ENCODE results near the gene MARCHF2.
"Not testable (repeated sequence)": the region's sequence is repeated elsewhere in the genome, so short reads cannot be mapped to it uniquely, and the experiment has no call there.

The MARCHF2 gene, protein sequence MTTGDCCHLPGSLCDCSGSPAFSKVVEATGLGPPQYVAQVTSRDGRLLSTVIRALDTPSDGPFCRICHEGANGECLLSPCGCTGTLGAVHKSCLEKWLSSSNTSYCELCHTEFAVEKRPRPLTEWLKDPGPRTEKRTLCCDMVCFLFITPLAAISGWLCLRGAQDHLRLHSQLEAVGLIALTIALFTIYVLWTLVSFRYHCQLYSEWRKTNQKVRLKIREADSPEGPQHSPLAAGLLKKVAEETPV

DNA sequence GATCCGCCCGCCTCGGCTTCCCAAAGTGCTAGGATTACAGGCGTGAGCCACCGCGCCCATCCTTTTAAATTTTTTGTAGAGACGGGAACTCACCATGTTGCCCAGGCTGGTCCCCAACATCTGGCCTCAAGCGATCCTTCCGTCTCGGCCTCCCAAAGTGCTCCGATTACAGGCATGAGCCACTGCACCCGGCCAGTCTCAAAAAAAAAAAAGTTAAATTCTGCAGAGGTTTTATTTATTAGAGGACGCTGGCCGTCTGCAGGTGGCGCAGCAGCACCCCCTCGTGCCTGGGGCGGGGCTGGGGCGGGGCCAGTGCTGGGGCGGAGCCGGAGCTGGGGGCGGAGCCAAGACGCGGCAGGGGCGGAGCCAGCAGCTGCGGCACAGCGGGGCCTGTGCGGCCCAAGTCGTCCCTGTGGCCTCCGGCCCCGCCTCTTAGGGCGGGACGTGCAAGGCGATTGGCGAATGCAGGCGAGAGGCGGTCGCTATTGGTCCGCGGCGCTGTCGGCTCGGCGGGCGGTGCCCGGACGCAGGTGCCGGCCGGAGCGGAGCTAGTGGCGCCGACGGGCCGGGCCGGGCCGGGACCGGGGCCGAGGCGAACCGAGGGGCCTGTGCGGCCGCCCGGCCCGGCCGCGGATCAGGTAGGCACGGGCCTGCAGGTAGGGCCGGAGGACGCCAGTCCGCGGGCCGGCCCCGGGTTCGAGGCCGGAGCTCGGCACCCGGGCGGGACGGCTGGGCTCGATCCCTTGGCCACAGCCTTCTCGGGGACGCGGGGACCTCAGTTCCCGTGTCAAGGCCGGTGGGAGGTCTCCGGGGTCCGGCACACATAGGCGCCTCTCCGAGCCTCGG is at the start of gene MARCHF2:
Gene MARCHF2 (plus strand): TSS at position 523 of the 846 bp plus-strand sequence. CDS start 8,536 bp downstream, outside the sequence.
- in situ Hi-C loops (cut with MboI; ENCODE audit: low sequenced_read_pairs): no loop called here

DNA sequence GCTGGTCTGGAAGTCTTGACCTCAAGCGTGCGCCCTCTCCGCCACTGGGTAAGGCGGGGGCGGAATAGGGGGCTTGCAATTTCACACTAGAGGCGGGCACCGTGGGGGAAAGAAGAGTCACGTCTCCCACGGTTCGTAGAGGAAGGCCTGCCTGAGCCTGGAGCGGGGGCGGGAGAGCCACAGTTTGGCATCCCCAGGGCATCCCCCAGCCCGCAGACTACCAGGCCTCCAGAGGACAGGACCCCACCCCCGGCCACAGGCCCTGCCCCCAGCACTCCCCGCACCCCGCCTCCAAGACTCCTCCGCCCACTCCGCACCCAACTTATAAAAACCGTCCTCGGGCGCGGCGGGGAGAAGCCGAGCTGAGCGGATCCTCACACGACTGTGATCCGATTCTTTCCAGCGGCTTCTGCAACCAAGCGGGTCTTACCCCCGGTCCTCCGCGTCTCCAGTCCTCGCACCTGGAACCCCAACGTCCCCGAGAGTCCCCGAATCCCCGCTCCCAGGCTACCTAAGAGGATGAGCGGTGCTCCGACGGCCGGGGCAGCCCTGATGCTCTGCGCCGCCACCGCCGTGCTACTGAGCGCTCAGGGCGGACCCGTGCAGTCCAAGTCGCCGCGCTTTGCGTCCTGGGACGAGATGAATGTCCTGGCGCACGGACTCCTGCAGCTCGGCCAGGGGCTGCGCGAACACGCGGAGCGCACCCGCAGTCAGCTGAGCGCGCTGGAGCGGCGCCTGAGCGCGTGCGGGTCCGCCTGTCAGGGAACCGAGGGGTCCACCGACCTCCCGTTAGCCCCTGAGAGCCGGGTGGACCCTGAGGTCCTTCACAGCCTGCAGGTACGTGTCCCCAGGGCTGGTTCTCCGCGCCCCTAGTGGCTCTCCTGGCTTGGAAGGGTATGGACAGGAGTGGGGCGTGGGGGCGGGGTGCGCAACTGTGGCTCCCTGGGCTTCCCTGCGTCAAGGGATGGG is 49.0 kb upstream of the MARCHF2 start, which contains the start of gene ANGPTL4:
Gene ANGPTL4 (plus strand): TSS at position 353 of the 969 bp plus-strand sequence. CDS start 167 bp downstream, at position 520.
- in situ Hi-C loops (cut with MboI; ENCODE audit: low sequenced_read_pairs): no loop called here

DNA sequence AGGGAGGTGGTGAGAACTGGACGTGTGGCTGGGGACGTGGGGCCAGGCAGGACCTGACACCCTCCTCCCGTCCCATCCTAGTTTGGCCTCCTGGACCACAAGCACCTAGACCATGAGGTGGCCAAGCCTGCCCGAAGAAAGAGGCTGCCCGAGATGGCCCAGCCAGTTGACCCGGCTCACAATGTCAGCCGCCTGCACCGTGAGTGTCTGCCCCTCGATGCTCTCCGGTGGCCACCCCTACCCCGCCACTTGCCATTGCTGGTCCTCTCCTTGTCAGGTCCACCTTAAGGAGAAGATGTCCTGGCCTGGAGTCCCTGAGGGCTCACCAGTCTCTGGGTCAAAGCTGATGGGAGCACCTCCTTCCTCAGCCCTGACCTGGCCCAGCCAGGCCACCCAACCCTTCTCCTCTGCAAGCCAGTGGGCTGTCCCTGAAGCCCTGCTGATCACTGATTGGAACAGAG is 47.0 kb upstream of the MARCHF2 start:
- in situ Hi-C loops (cut with MboI; ENCODE audit: low sequenced_read_pairs): no loop called here

DNA sequence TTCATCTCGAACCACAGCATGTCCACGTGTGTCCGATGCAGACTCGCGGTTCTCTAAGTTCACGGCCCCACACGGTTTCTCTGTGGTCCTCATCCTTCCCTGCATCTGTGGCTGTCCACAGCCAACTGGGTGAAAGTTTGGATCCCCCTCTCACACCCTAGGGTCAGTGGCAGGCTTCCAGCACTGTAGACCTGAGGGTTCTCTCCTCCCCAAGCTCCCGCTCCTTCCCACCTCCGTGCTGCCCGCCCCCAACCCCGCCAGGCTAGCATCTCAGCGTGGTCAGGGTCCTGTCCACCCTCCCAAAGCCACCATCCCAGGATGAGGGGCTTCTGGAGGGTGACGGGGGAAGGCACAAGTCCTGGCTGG is 46.2 kb upstream of the MARCHF2 start:
- in situ Hi-C loops (cut with MboI; ENCODE audit: low sequenced_read_pairs): no loop called here

DNA sequence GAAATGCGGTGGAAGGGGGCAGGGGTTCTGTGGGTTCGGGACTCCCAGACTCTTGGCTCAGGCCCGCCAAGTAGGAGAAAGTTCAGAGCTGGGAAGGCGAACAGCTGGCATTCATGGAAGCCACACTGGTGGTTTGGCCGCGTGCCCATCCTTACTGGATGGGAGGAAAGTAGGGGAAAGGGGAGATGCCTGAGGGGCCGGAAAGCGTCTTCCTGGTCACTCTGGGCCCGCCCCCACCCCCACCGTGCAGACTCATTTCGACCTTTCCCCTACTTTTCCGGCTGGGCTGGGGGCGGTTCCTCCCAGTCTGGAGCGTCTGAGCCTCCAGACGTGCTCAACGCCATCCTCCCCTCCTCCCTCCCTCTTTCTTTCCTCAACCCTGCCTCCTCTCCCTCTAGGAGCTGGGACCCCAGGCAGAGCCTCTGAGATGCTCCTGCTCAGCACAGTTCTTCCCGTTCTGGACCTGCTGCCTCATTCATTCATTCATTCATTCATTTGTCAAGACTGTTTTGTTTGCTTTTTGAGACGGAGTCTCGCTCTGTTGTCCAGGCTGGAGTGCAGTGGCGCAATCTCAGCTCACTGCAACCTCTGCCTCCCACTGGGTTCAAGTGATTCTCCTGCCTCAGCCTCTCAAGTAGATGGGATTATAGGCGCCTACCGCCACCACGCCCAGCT is 45.6 kb upstream of the MARCHF2 start:
- in situ Hi-C loops (cut with MboI; ENCODE audit: low sequenced_read_pairs): no loop called here

DNA sequence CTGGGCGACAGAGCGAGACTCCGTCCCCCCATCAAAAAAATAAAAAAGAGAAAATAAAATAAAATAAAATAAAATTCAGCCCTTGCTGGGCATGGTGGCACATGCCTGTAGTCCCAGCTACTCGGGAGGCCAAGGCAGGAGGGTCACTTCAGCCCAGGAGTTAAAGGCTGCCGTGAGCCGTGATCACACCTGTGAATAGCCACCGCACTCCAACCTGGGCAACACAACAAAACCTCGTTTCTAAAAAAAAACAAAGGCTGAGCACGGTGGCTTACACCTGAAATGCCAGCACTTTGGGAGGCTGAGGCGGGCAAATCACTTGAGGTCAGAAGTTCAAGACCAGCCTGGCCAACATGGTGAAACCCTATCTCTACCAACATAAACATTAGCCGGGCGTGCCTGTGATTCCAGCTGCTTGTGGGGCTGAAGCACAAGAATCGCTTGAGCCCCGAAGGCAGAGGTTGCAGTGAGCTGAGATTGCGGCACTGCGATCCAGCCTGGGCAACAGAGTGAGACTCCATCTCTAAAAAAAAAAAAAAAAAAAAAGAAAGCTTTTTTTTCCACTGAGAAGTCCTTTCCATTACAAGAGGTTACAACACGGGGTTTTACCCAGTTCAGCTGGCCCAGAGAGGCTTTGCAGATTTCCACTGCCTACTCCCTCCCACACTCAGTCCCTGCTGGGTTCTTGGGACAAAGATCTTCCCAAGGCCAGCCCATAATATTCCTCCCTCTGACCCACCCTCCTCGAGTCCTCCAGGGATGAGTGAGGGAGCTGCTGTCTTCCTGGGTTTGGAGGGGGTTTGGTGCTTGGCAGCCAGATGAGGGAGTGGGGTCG is 42.7 kb upstream of the MARCHF2 start:
- in situ Hi-C loops (cut with MboI; ENCODE audit: low sequenced_read_pairs): no loop called here

DNA sequence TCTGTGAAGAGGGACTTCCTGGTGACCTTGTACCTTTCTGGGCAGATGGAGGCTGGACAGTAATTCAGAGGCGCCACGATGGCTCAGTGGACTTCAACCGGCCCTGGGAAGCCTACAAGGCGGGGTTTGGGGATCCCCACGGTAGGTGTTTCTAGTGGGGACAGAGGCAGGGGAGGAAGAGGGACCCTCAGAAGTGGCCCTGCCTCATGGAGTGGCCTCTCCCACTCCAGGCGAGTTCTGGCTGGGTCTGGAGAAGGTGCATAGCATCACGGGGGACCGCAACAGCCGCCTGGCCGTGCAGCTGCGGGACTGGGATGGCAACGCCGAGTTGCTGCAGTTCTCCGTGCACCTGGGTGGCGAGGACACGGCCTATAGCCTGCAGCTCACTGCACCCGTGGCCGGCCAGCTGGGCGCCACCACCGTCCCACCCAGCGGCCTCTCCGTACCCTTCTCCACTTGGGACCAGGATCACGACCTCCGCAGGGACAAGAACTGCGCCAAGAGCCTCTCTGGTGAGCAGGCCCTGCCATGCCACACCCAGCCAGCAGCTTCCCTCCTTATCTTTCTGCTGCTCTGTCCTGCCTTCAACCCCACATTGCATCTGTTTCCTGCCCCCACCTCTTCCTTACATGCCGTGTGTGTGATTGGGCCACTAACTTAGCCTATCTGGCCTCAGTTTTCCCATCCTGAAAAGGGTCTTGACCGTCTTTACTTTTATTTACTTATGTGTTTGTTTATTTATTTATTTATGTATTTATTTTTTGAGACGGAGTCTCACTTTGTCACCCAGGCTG is 41.9 kb upstream of the MARCHF2 start:
- in situ Hi-C loops (cut with MboI; ENCODE audit: low sequenced_read_pairs): no loop called here

DNA sequence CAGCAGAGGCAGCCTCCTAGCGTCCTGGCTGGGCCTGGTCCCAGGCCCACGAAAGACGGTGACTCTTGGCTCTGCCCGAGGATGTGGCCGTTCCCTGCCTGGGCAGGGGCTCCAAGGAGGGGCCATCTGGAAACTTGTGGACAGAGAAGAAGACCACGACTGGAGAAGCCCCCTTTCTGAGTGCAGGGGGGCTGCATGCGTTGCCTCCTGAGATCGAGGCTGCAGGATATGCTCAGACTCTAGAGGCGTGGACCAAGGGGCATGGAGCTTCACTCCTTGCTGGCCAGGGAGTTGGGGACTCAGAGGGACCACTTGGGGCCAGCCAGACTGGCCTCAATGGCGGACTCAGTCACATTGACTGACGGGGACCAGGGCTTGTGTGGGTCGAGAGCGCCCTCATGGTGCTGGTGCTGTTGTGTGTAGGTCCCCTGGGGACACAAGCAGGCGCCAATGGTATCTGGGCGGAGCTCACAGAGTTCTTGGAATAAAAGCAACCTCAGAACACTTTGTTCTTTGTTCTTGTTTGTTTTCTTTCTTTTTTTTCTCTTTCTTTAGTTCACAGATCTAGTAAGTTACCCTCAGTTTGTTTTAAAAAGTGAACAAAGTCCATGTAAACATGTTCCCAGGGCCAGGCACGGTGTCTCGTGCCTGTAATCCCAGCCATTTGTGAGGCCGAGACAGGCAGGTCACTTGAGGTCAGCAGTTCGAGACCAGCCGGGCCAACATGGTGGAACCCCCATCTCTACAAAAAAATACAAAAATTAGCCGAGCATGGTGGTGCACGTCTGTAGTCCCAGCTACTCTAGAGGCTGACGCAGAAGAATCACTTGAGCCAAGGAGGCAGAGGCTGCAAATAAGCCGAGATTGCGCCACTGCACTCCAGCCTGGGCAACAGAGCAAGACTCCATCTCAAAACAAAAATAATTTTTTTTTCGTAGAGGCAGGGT is 39.0 kb upstream of the MARCHF2 start:
- in situ Hi-C loops (cut with MboI; ENCODE audit: low sequenced_read_pairs): no loop called here

DNA sequence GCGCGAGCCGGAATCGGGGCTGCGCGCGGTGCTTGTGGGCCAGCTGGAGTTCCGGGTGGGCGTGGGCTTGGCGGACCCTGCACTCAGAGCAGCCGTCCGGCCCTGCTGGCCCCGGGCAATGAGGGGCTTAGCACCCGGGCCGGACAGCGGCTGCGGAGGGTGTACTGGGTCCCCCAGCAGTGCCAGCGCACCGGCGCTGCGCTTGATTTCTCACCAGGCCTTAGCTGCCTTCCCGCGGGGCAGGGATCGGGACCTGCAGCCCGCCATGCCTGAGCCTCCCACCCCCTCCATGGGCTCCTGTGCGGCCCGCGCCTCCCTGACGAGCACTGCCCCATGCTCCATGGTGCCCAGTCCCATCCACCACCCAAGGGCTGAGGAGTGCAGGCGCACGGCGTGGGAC is 37.3 kb upstream of the MARCHF2 start:
- in situ Hi-C loops (cut with MboI; ENCODE audit: low sequenced_read_pairs): not testable (repeated sequence)

DNA sequence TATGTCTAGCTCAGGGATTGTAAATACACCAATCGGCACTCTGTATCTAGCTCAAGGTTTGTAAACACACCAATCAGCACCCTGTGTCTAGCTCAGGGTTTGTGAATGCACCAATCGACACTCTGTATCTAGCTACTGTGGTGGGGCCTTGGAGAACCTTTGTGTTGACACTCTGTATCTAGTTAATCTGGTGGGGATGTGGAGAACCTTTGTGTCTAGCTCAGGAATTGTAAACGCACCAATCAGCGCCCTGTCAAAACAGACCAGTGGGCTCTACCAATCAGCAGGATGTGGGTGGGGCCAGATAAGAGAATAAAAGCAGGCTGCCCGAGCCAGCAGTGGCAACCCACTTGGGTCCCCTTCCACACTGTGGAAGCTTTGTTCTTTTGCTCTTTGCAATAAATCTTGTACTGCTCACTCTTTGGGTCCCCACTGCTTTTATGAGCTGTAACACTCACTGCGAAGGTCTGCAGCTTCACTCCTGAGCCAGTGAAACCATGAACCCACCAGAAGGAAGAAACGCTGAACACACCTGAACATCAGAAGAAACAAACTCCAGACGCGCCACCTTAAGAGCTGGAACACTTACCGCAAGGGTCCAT is 36.6 kb upstream of the MARCHF2 start:
- in situ Hi-C loops (cut with MboI; ENCODE audit: low sequenced_read_pairs): not testable (repeated sequence)

DNA sequence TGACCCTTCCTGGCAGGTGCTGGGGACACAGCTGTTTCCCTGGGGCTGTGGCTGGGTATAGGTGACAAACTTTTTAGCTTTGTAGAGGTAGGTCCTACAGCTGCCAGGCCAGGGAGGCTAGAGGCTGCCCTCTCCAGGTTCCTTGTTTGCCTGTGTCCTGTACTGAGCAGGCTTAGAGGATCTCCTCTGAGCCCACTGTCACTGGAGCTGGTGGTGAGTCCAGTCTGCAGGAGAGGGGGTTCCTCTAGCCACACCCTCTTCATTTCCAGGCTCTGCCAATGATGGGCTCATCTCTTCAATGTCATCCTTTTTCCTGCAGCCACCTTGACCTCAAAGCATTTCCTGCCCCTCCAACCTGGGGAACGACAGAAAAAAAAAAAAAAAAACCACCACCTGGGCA is 35.5 kb upstream of the MARCHF2 start:
- in situ Hi-C loops (cut with MboI; ENCODE audit: low sequenced_read_pairs): no loop called here

DNA sequence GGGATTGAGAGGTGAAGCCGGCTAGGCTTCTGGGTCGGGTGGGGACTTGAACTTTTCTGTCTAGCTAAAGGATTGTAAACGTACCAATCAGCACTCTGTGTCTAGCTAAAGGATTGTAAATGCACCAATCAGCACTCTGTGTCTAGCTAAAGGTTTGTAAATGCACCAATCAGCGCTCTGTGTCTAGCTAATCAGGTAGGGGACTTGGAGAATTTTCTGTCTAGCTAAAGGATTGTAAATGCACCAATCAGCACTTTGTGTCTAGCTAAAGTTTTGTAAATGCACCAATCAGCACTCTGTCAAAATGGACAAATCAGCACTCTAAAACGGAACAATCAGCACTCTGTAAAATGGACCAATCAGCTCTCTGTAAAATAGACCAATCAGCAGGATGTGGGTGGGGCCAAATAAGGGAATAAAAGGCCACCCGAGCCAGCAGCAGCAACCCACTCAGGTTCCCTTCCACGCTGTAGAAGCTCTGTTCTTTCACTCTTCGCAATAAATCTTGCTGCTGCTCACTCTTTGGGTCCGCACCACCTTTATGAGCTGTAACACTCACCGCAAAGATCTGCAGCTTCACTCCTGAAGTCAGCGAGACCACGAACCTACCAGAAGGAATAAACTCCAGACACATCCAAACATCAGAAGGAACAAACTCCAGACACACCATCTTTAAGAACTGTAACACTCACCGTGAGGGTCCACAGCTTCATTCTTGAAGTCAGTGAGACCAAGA is 33.8 kb upstream of the MARCHF2 start:
- in situ Hi-C loops (cut with MboI; ENCODE audit: low sequenced_read_pairs): not testable (repeated sequence)

DNA sequence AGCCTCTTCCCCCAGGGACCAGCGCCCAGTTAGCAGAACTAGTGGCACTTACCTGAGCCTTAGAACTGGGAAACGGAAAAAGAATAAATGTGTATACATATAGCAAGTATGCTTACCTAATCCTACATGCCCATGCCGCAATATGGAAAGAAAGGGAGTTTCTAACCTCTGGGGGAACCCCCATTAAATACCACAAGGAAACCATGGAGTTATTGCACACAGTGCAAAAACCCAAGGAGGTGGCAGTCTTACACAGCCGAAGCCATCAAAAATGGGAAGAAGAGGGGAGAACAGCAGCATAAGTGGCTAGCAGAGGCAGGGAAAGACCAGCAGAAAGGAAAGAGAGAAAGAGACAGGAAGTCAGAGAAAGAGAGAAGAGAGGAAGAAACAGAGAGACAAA is 28.5 kb upstream of the MARCHF2 start:
- in situ Hi-C loops (cut with MboI; ENCODE audit: low sequenced_read_pairs): not testable (repeated sequence)

DNA sequence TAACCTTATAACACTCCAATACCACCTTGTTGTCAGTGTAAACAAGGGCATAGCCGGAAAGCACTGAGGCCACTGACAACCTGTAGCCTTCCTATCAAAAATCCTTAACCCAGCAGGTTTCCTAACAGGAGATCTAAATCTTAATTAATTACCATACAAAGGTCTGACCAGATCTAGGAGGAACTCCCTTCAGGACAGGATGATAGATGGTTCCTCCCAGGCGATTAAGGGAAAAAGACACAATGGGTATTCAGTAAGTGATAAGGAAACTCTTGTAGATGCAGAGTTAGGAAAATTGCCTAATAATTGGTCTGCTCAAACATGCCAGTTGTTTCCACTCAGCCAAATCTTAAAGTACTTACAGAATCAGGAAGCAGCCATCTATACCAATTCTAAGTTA is 28.0 kb upstream of the MARCHF2 start:
- in situ Hi-C loops (cut with MboI; ENCODE audit: low sequenced_read_pairs): not testable (repeated sequence)

DNA sequence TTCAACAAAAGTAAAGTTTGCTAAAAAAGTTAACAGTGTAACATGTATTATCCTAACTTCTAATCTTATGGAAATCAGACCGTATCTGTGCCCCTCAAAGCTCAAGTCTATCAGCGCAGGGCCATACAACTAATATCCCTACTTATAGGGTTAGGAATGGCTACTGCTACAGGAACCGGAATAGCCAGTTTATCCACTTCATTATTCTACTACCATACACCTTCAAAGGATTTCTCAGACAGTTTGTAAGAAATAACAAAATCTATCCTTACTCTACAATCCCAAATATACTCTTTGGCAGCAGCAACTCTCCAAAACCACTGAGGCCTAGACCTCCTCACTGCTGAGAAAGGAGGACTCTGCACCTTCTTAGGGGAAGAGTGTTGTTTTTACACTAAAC is 27.5 kb upstream of the MARCHF2 start:
- in situ Hi-C loops (cut with MboI; ENCODE audit: low sequenced_read_pairs): not testable (repeated sequence)

DNA sequence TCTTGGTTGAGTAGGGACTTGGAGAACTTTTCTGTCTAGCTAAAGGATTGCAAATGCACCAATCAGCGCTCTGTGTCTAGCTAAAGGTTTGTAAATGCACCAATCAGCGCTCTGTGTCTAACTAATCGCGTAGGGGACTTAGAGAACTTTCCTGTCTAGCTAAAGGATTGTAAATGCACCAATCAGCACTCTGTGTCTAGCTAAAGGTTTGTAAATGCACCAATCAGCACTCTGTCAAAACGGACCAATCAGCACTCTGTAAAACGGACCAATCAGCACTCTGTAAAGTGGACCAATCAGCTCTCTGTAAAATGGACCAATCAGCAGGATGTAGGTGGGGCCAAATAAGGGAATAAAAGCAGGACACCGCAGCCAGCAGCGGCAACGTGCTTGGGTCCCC is 26.7 kb upstream of the MARCHF2 start:
- in situ Hi-C loops (cut with MboI; ENCODE audit: low sequenced_read_pairs): not testable (repeated sequence)

DNA sequence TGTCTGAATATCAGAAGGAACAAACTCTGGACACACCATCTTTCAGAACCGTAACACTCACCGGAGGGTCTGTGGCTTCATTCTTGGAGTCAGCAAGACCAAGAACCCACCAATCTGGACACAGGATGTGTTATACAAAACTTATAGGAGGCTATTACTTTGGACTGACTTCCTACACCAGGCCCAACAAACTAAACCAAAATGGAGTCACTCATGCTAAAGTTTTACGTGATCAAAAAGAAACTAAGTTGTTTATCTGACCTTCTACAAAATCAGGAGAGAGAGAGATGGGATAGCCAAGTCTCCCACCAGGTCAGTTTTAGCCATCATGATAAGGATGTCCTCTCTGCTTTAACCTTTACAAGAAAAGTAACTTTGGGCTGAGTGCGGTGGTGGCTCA is 26.1 kb upstream of the MARCHF2 start:
- in situ Hi-C loops (cut with MboI; ENCODE audit: low sequenced_read_pairs): no loop called here
